Activated CD4-positive, alpha-beta memory T cell treated with anti-CD3 and anti-CD28 coated beads, Interleukin-2, amount 10 ng/mL, durations not matched to agents 7 days and 5 days (primary cell): ENCODE measurements around the gene KMT2E. TPM values are rescaled to one million over a fixed set of nuclear protein-coding genes. Genes with fewer than 3 reads are reported as not detected.
"Not testable (repeated sequence)": the region's sequence is repeated elsewhere in the genome, so short reads cannot be mapped to it uniquely, and the experiment has no call there.

ENCODE experiments used
- CTCF ChIA-PET: fragments of 350-600 bp; sonication (Branson Sonifier 250); formaldehyde crosslinking; loops from one replicate; lab custom pipeline; 2021; ENCODE audit warnings: antibody characterized with exemption, inconsistent platforms; lab: Charles Lee
- POLR2A ChIA-PET: fragments of 350-600 bp; sonication (Branson Sonifier 250); formaldehyde crosslinking; loops from one replicate; lab custom pipeline; 2021; ENCODE audit warnings: antibody characterized with exemption; lab: Charles Lee
- DNase-seq: peaks from one replicate; pipeline ENCODE4 v3.0.0-alpha.2; 2020
- H3K27ac Mint-ChIP-seq: one replicate; pipeline ENCODE4 v1.8.0; 2021; ENCODE audit warnings: mild to moderate bottlenecking, mixed read lengths
- H3K27me3 Mint-ChIP-seq: one replicate; pipeline ENCODE4 v1.8.0; 2021; ENCODE audit warnings: mixed read lengths
- H3K36me3 Mint-ChIP-seq: one replicate; pipeline ENCODE4 v1.8.0; 2021; ENCODE audit warnings: low read depth, mixed read lengths
- H3K4me1 Mint-ChIP-seq: one replicate; pipeline ENCODE4 v1.8.0; 2021; ENCODE audit warnings: mixed read lengths
- H3K4me3 Mint-ChIP-seq: one replicate; pipeline ENCODE4 v1.8.0; 2021; ENCODE audit warnings: mild to moderate bottlenecking, mixed read lengths
- H3K9me3 Mint-ChIP-seq: one replicate; pipeline ENCODE4 v1.8.0; 2021; ENCODE audit warnings: mixed read lengths
- total RNA-seq, 2 experiments: library from RNA; stranded (reverse); gene quantifications; one replicate each; pipeline ENCODE4 v1.2.3, GENCODE V29; 2021

The KMT2E gene
- total RNA-seq, 2 experiments from 2014 or later = 122 to 128 TPM

- ChIA-PET CTCF (no interaction called here), POLR2A (interaction anchor here (1.0 to 3.2 kb wide), 6 partner anchors 8 to 41 kb away, joined by 4 to 30 read pairs (median 4); partner anchors contain the start of gene KMT2E)
- Mint-ChIP-seq H3K9me3 (no peaks in the 10 kb centered on the region), H3K27ac (no peak overlapping the region), H3K4me3 (no peak overlapping the region), H3K4me1 (peaks cover 78% of the 10 kb centered on the region), H3K27me3 (no peaks in the 10 kb centered on the region), H3K36me3 (peaks cover 38% of the 10 kb centered on the region)
- DNase-seq = no peak
These were observed 8.0 kb downstream of the KMT2E start for GRCh38 chr7:105021967-105022366.

GRCh38 chr7:105022458-105022857, 8.5 kb downstream of the KMT2E start:
- Mint-ChIP-seq H3K27me3 (no peaks in the 10 kb centered on the region), H3K4me1 (peaks cover 78% of the 10 kb centered on the region), H3K4me3 (no peak overlapping the region), H3K27ac (no peak overlapping the region), H3K9me3 (no peaks in the 10 kb centered on the region), H3K36me3 (peaks cover 36% of the 10 kb centered on the region)
- POLR2A ChIA-PET = interaction anchor here (0.9 to 1.7 kb wide), 4 partner anchors 9 to 42 kb away, joined by 3 to 5 read pairs (median 4); partner anchors contain the start of gene KMT2E
- CTCF ChIA-PET = interaction anchor here (0.7 kb wide), 1 partner anchor 41 kb away, joined by 3 read pairs; no protein-coding TSS in a partner anchor
- no peak for DNase-seq

GRCh38 chr7:105024734-105025133, 10.7 kb downstream of the KMT2E start:
- CTCF ChIA-PET = interaction anchor here (1.3 kb wide), 1 partner anchor 43 kb away, joined by 3 read pairs; no protein-coding TSS in a partner anchor
- Mint-ChIP-seq H3K27ac (no peak overlapping the region), H3K9me3 (no peaks in the 10 kb centered on the region), H3K4me1 (peaks cover 78% of the 10 kb centered on the region), H3K27me3 (no peaks in the 10 kb centered on the region), H3K4me3 (no peak overlapping the region), H3K36me3 (peaks cover 45% of the 10 kb centered on the region)
- no peak for DNase-seq
- POLR2A ChIA-PET = interaction anchor here (1.0 to 6.6 kb wide), 3 partner anchors 9 to 15 kb away, joined by 4 to 98 read pairs (median 4); partner anchors contain the start of gene KMT2E

- H3K4me1 Mint-ChIP-seq = peaks cover 67% of the 10 kb centered on the region
- H3K4me3 Mint-ChIP-seq = no peak overlapping the region
- peaks cover 38% of the 10 kb centered on the region for H3K36me3 Mint-ChIP-seq
- no peak for DNase-seq
- H3K9me3 Mint-ChIP-seq = no peaks in the 10 kb centered on the region
- H3K27me3 Mint-ChIP-seq = no peaks in the 10 kb centered on the region
- ChIA-PET POLR2A (interaction anchor here (6.6 kb wide), 1 partner anchor 11 kb away, joined by 98 read pairs; the partner anchor contains the start of gene KMT2E), CTCF (interaction anchor here (0.7 to 0.8 kb wide), 3 partner anchors 8 to 318 kb away, joined by 3 to 4 read pairs (median 3); no protein-coding TSS in a partner anchor)
- no peak overlapping the region for H3K27ac Mint-ChIP-seq
These were observed 12.7 kb downstream of the KMT2E start for GRCh38 chr7:105026750-105027149.

GRCh38 chr7:105027176-105027853, 13.3 kb downstream of the KMT2E start:
- Mint-ChIP-seq H3K27ac (no peak overlapping the region), H3K9me3 (no peaks in the 10 kb centered on the region), H3K4me3 (no peak overlapping the region), H3K27me3 (no peaks in the 10 kb centered on the region), H3K36me3 (peaks cover 33% of the 10 kb centered on the region), H3K4me1 (peaks cover 62% of the 10 kb centered on the region)
- no peak for DNase-seq
- CTCF ChIA-PET = interaction anchor here (0.7 to 0.9 kb wide), 2 partner anchors 9 to 46 kb away, joined by 3 to 4 read pairs; no protein-coding TSS in a partner anchor
- POLR2A ChIA-PET = interaction anchor here (6.6 kb wide), 1 partner anchor 12 kb away, joined by 98 read pairs; the partner anchor contains the start of gene KMT2E

GRCh38 chr7:105028004-105028403, 14.0 kb downstream of the KMT2E start:
- no peaks in the 10 kb centered on the region for H3K9me3 Mint-ChIP-seq
- H3K27me3 Mint-ChIP-seq = no peaks in the 10 kb centered on the region
- peaks cover 58% of the 10 kb centered on the region for H3K4me1 Mint-ChIP-seq
- H3K4me3 Mint-ChIP-seq = no peak overlapping the region
- H3K36me3 Mint-ChIP-seq = peaks cover 29% of the 10 kb centered on the region
- CTCF ChIA-PET = interaction anchor here (0.9 kb wide), 1 partner anchor 47 kb away, joined by 3 read pairs; no protein-coding TSS in a partner anchor
- POLR2A ChIA-PET = interaction anchor here (0.9 to 6.6 kb wide), 3 partner anchors 9 to 45 kb away, joined by 5 to 98 read pairs (median 8); partner anchors contain the start of gene KMT2E
- H3K27ac Mint-ChIP-seq = no peak overlapping the region
- no peak for DNase-seq

- Mint-ChIP-seq H3K36me3 (peaks cover 32% of the 10 kb centered on the region), H3K4me1 (peaks cover 58% of the 10 kb centered on the region)
- H3K27ac Mint-ChIP-seq, H3K9me3 Mint-ChIP-seq, DNase-seq, H3K27me3 Mint-ChIP-seq, H3K4me3 Mint-ChIP-seq: not testable (repeated sequence)
- CTCF ChIA-PET = interaction anchor here (1.0 kb wide), 1 partner anchor 48 kb away, joined by 5 read pairs; no protein-coding TSS in a partner anchor
- POLR2A ChIA-PET = interaction anchor here (0.9 to 6.6 kb wide), 3 partner anchors 10 to 46 kb away, joined by 5 to 98 read pairs (median 8); partner anchors contain the start of gene KMT2E
These were observed 14.9 kb downstream of the KMT2E start for GRCh38 chr7:105028941-105029340.

- CTCF ChIA-PET = no interaction called here
- no peak overlapping the region for H3K4me3 Mint-ChIP-seq
- H3K9me3 Mint-ChIP-seq = no peaks in the 10 kb centered on the region
- POLR2A ChIA-PET = interaction anchor here (6.6 kb wide), 1 partner anchor 15 kb away, joined by 98 read pairs; the partner anchor contains the start of gene KMT2E
- H3K36me3 Mint-ChIP-seq = peaks cover 32% of the 10 kb centered on the region
- no peaks in the 10 kb centered on the region for H3K27me3 Mint-ChIP-seq
- no peak overlapping the region for H3K27ac Mint-ChIP-seq
- H3K4me1 Mint-ChIP-seq = peaks cover 49% of the 10 kb centered on the region
- no peak for DNase-seq
These were observed 16.4 kb downstream of the KMT2E start for GRCh38 chr7:105030447-105030846.

- CTCF ChIA-PET = interaction anchor here (1.1 kb wide), 1 partner anchor 52 kb away, joined by 3 read pairs; no protein-coding TSS in a partner anchor
These were observed 18.7 kb downstream of the KMT2E start for GRCh38 chr7:105032553-105033214.

GRCh38 chr7:105035349-105035748, 21.3 kb downstream of the KMT2E start:
- H3K36me3 Mint-ChIP-seq = peaks cover 20% of the 10 kb centered on the region
- H3K27me3 Mint-ChIP-seq = no peaks in the 10 kb centered on the region
- H3K27ac Mint-ChIP-seq = no peak overlapping the region
- H3K4me1 Mint-ChIP-seq = peaks cover 43% of the 10 kb centered on the region
- DNase-seq = no peak
- POLR2A ChIA-PET = no interaction called here
- CTCF ChIA-PET = no interaction called here
- no peak overlapping the region for H3K4me3 Mint-ChIP-seq
- no peaks in the 10 kb centered on the region for H3K9me3 Mint-ChIP-seq

More at GRCh38 chr7:105032553-105033214, 18.7 kb downstream of the KMT2E start:
- no peaks in the 10 kb centered on the region for H3K27me3 Mint-ChIP-seq
- DNase-seq = no peak
- H3K4me1 Mint-ChIP-seq = peaks cover 46% of the 10 kb centered on the region
- no peak overlapping the region for H3K27ac Mint-ChIP-seq
- peaks cover 27% of the 10 kb centered on the region for H3K36me3 Mint-ChIP-seq
- no peak overlapping the region for H3K4me3 Mint-ChIP-seq
- H3K9me3 Mint-ChIP-seq = no peaks in the 10 kb centered on the region
- POLR2A ChIA-PET = interaction anchor here (0.7 to 1.4 kb wide), 3 partner anchors 17 to 22 kb away, joined by 3 to 4 read pairs (median 4); partner anchors contain the start of gene KMT2E

GRCh38 chr7:105036217-105037168, 22.5 kb downstream of the KMT2E start:
- Mint-ChIP-seq H3K27ac (no peak overlapping the region), H3K36me3 (peaks cover 26% of the 10 kb centered on the region), H3K9me3 (no peaks in the 10 kb centered on the region), H3K4me3 (no peak overlapping the region), H3K4me1 (peaks cover 45% of the 10 kb centered on the region), H3K27me3 (no peaks in the 10 kb centered on the region)
- ChIA-PET CTCF (interaction anchor here (1.0 to 2.0 kb wide), 2 partner anchors 19 to 21 kb away, joined by 3 to 6 read pairs; no protein-coding TSS in a partner anchor), POLR2A (interaction anchor here (1.0 to 9.4 kb wide), 3 partner anchors 23 to 95 kb away, joined by 3 to 92 read pairs (median 3); partner anchors contain the start of gene KMT2E)
- no peak for DNase-seq
